Femur (tissue), 1 donor: ENCODE measurements around the gene PDCD5.
"Not testable (repeated sequence)": the region's sequence is repeated elsewhere in the genome, so short reads cannot be mapped to it uniquely, and the experiment has no call there.

Experiments used
- DNase-seq: peaks from one replicate; pipeline ENCODE4 v3.0.0-alpha.2; 2017

The PDCD5 gene

GRCh38 chr19:32580353-32580900 is 563 bp upstream of the PDCD5 start:
- DNase-seq = no peak

- peak; percentile 37 for DNase-seq
Measured at GRCh38 chr19:32581705-32582179, 752 bp downstream of the PDCD5 start.

DNA sequence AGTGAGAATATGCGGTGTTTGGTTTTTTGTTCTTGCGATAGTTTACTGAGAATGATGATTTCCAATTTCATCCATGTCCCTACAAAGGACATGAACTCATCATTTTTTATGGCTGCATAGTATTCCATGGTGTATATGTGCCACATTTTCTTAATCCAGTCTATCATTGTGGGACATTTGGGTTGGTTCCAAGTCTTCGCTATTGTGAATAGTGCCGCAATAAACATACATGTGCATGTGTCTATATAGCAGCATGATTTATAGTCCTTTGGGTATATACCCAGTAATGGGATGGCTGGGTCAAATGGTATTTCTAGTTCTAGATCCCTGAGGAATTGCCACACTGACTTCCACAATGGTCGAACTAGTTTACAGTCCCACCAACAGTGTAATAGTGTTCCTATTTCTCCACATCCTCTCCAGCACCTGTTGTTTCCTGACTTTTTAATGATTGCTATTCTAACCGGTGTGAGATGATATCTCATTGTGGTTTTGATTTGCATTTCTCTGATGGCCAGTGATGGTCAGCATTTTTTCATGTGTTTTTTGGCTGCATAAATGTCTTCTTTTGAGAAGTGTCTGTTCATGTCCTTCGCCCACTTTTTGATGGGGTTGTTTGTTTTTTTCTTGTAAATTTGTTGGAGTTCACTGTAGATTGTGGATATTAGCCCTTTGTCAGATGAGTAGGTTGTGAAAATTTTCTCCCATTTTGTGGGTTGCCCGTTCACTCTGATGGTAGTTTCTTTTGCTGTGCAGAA is 6.9 kb downstream of the PDCD5 start:
- not testable (repeated sequence) for DNase-seq

GRCh38 chr19:32594021-32594420 is 13.0 kb downstream of the PDCD5 start:
- DNase-seq = no peak

DNA sequence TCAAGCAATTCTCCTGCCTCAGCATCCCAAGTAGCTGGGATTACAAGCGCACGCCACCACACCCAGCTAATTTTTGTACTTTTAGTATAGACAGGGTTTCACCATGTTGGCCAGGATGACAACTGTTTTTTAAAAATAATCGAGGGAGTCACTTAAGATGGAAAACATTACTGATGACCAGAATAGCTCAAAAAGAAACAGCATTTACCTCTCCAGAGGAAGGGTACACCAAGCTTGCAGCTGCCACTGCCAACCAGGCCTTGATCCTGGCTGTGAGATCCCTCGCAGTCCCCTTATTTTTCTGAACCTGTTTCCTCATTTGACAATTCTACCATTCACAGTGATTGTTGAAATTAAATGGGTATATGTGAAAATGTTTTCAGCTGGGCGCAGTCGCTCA is 14.5 kb downstream of the PDCD5 start:
- DNase-seq = no peak

DNA sequence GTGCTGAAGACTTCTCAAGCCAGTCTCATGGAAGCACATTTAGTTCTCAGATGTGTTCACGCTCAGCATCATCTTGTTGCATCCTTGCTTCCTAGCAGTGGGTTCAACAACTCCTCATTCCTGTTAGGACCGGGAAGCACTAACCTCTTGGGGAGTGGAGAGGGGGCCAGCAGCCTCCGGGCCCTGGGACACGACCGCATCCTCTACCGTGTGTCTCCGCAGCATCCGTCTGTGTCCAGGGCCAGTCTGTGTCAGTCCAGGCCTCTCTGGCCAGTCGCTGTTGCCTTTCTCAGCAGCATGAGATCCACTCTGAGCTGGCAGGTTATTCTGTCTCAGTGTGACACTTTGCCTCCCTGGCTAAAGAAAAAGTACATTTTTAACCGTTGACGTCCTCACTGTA is 17.0 kb downstream of the PDCD5 start:
- no peak for DNase-seq

DNA sequence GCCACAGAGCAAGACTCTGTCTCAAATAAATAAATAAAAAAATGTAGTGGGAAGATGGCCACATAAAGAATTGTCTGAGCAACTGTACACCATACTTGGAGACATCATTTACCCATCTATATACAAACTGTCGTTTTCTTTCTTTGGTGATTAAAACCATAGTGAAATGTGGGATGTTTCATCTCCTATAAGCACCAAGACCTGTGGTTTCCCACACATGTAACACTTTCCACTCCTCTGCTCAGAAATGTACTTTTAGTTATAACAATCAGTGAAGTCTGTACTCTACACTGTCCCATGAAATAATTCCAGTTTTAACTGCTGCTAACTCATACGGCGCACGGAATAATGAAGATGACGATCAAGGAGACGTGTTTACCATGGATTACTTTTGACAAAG is 18.3 kb downstream of the PDCD5 start:
- no peak for DNase-seq

DNA sequence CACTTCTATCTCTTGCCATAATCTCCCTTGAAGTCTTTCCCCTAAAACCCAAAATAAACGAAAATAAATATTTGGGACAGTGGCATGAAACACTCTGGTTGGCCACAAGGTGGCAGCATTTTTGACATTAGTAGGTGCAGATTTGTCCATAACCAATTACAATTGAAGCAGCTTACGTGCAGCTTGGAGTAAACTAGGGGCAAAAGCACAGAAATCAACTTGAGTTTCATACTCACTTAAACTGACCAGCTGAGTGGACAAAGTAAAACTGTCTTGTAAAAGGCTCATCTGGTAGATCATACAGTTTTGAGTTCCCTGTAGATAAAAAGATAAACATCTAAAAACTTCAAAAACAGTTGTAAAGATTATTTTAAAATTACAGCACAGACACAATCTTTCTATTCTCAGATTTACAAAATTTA is 18.8 kb downstream of the PDCD5 start:
- peak; percentile 31 for DNase-seq

- DNase-seq = no peak
Measured at GRCh38 chr19:32603961-32604360, 23.0 kb downstream of the PDCD5 start.

GRCh38 chr19:32605544-32605943 is 24.6 kb downstream of the PDCD5 start:
- DNase-seq = no peak

- no peak for DNase-seq
Measured at GRCh38 chr19:32606289-32606688, 25.3 kb downstream of the PDCD5 start.

DNA sequence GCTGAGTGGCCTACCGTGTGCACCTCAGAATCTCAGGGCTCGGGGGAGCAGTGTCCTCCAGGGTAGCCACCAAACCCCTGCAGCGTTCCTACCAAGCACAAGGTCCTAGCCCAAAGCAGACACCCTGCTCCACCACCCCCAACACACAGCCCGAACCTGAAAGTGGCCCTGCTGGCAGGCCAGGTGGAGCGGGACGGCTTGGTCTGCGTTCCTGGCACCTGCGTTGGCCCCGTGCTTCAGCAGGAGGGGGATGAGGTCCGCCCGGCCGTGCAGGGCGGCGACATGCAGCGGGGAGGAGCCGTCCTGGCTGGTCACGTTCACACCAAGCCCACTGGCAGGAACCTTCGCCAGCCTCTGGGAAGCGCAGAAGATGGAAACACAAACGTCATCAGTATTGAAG is 26.5 kb downstream of the PDCD5 start:
- DNase-seq = no peak

DNA sequence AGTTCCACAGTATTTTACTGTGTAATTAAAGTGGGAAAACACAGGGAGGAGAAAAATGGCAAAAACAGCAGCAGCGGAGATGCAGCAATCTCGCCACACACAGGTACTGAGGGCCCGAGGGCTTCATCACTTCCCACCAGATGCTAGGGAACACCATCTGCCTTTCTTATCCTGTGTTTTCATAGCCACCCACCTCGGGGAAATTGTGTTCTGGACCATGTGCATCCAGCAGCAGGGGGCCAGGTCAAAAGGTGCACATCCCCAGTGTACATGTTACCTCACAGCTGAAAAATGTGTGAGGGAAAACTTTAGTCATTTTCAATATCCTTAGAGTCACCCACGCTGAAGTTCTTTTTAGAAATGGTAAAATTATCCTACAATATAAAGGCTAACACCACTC is 30.2 kb downstream of the PDCD5 start:
- DNase-seq = no peak

GRCh38 chr19:32613008-32613407 is 32.0 kb downstream of the PDCD5 start:
- DNase-seq = no peak

DNA sequence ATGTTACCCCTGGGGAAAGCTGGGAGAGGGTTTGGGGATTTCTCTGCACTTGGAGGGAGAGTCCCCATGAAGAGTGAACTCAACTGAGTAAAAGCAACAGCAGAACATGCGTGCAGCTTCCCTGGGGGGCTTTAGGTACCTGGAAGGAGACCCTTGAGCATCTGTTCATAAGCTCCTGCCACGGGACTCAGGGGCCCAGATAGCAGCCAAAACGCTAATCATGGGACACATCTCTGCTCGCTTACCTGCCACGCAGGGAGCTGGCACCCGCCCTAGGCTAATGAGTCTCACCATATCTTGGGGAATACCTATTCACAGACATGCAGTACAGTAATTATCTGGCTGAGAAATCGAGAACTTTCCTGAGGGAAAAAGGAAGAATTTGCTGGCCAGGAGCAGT is 33.9 kb downstream of the PDCD5 start:
- DNase-seq = no peak

- DNase-seq = no peak
Measured at GRCh38 chr19:32615569-32615968, 34.6 kb downstream of the PDCD5 start.

GRCh38 chr19:32619051-32619685 is 38.2 kb downstream of the PDCD5 start:
- DNase-seq = no peak

DNA sequence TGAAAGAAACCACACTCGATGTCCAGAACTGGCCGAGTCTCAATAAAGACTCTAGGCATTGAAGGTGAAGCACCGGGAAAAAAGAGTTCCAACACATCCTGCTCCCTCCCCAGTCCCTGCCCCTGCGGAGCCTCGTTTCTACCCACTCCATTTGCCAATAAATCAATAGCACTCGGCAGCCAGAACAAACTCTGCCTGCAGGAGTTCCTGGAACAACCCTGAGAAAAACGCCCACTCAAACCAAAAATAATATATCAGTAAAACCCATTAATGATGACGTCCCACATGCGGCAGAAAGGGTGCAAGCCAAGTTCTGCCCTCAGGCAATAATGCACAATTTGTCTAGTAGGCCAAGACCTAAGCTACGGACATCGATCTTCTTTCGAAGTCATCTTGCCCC is 41.0 kb downstream of the PDCD5 start:
- DNase-seq = no peak

- DNase-seq = no peak
Measured at GRCh38 chr19:32624410-32624809, 43.4 kb downstream of the PDCD5 start.

DNA sequence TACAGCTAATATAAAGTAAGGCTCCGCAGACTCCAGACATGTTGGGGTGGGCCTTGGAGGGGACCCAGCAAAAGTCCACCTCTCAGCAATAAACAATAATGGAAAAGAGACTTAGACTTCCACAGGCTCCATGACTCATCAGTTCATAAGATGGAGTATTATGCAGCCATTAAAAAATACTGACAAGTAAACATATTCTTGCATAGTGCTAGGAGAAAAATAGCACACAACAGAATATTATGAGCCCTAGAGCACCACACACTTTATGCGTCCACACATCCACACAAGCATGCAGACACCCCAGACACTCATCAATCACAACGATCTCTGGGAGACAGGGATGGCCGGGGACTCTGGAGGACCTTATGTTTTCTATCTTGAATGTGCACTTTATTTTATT is 46.0 kb downstream of the PDCD5 start:
- no peak for DNase-seq

GRCh38 chr19:32627714-32628270 is 46.8 kb downstream of the PDCD5 start:
- DNase-seq = no peak

- DNase-seq = no peak
Measured at GRCh38 chr19:32630338-32630737, 49.3 kb downstream of the PDCD5 start.

DNA sequence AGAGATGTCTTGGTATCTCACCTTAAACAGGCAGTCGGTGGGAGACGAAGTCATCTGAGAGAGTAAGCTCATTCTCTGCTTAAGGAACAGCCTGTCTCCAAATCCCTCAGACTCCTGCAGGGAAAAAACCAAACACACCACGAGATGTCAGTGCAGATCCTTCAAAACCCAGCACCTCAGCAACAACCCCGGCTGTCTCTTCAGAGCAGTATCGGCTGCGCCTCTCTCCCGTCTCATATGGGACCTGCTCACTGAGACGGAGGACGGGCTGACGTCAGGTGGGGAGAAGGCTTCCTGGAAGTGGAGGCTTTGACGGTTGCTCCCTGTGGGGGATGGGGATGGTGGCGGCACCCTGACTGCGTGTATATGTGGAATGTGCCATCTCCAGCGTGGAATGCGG is 50.4 kb downstream of the PDCD5 start:
- DNase-seq = no peak
